GM12875 (cell line): Measurements from ENCODE around the gene XPR1.

Experiments
- H3K4me3 ChIP-seq: one replicate; pipeline ENCODE4 v1.5.1; 2011; ENCODE audit warnings: low read depth, low read length, control low read depth
- CTCF ChIP-seq: IDR thresholded peaks from 2 replicates; pipeline ENCODE4 v1.5.1; 2011; ENCODE audit warnings: low read depth, mild to moderate bottlenecking, control low read depth, inconsistent platforms, low read length, moderate library complexity, borderline replicate concordance; ENCODE audit not compliant: insufficient read depth

Gene XPR1

GRCh38 chr1:180743868-180744267 lies 112.0 kb downstream of the XPR1 start:
- no peak for TF ChIP-seq CTCF
- H3K4me3 ChIP-seq = no peak overlapping the region

- no peak for TF ChIP-seq CTCF
Measured at GRCh38 chr1:180745098-180745497, 113.3 kb downstream of the XPR1 start.

GRCh38 chr1:180751921-180752320 lies 120.1 kb downstream of the XPR1 start:
- TF ChIP-seq CTCF = no peak
- H3K4me3 ChIP-seq = no peak overlapping the region

More at GRCh38 chr1:180745098-180745497, 113.3 kb downstream of the XPR1 start:
- H3K4me3 ChIP-seq = no peak overlapping the region

GRCh38 chr1:180754453-180754852 lies 122.6 kb downstream of the XPR1 start:
- no peak for TF ChIP-seq CTCF
- H3K4me3 ChIP-seq = no peak overlapping the region

GRCh38 chr1:180757657-180758056 lies 125.8 kb downstream of the XPR1 start:
- no peak overlapping the region for H3K4me3 ChIP-seq
- TF ChIP-seq CTCF = no peak

GRCh38 chr1:180762796-180763195 lies 131.0 kb downstream of the XPR1 start:
- no peak overlapping the region for H3K4me3 ChIP-seq
- TF ChIP-seq CTCF = no peak

- no peak overlapping the region for H3K4me3 ChIP-seq
- no peak for TF ChIP-seq CTCF
Measured at GRCh38 chr1:180765151-180765550, 133.3 kb downstream of the XPR1 start.
